CMK (cell line): ENCODE measurements around the gene COMMD9.
"Not testable (repeated sequence)": the region's sequence is repeated elsewhere in the genome, so short reads cannot be mapped to it uniquely, and the experiment has no call there.

Experiments used
- DNase-seq: peaks from one replicate; pipeline ENCODE4 v3.0.0-alpha.2; 2010; ENCODE audit warnings: low read depth

The COMMD9 gene

GRCh38 chr11:36289226-36289852, at the start of gene COMMD9:
COMMD9 (minus strand) TSS chr11:36289424; CDS start chr11:36289412, 12 bp downstream.
- DNase-seq, result peak; percentile 65

- DNase-seq, result peak; percentile 11
These were observed 44.7 kb upstream of the COMMD9 start for GRCh38 chr11:36333897-36334296.

- DNase-seq, result no peak
These were observed 44.2 kb upstream of the COMMD9 start for GRCh38 chr11:36333468-36333867.

GRCh38 chr11:36330411-36330810, 41.2 kb upstream of the COMMD9 start:
- DNase-seq, result no peak

- DNase-seq, result no peak
These were observed 39.9 kb upstream of the COMMD9 start for GRCh38 chr11:36328966-36329673.

- no peak for DNase-seq
These were observed 37.5 kb upstream of the COMMD9 start for GRCh38 chr11:36326524-36327419.

GRCh38 chr11:36325403-36325802, 36.2 kb upstream of the COMMD9 start:
- DNase-seq, result not testable (repeated sequence)

GRCh38 chr11:36324956-36325355, 35.7 kb upstream of the COMMD9 start:
- DNase-seq, result not testable (repeated sequence)

- DNase-seq, result no peak
These were observed 28.8 kb upstream of the COMMD9 start for GRCh38 chr11:36317992-36318391.

- no peak for DNase-seq
These were observed 26.8 kb upstream of the COMMD9 start for GRCh38 chr11:36316049-36316448.

- DNase-seq, result no peak
These were observed 25.2 kb upstream of the COMMD9 start for GRCh38 chr11:36314434-36314767.

GRCh38 chr11:36313750-36314433, 24.7 kb upstream of the COMMD9 start:
- DNase-seq, result no peak

- DNase-seq, result no peak
These were observed 23.6 kb upstream of the COMMD9 start for GRCh38 chr11:36312611-36313472.

GRCh38 chr11:36311926-36312595, 22.8 kb upstream of the COMMD9 start:
- DNase-seq, result no peak

- DNase-seq, result no peak
These were observed 20.6 kb upstream of the COMMD9 start for GRCh38 chr11:36309779-36310178.

- DNase-seq, result no peak
These were observed 19.4 kb upstream of the COMMD9 start for GRCh38 chr11:36308577-36308976.

GRCh38 chr11:36306888-36307287, 17.7 kb upstream of the COMMD9 start:
- DNase-seq, result no peak

GRCh38 chr11:36305047-36305446, 15.8 kb upstream of the COMMD9 start:
- no peak for DNase-seq

- DNase-seq, result no peak
These were observed 15.1 kb upstream of the COMMD9 start for GRCh38 chr11:36304351-36304750.

GRCh38 chr11:36300650-36301049, 11.4 kb upstream of the COMMD9 start:
- no peak for DNase-seq
